Suprapubic skin (tissue), 4 donors: ENCODE measurements around the gene IFT81. TPM values are rescaled to one million over a fixed set of nuclear protein-coding genes. Genes with fewer than 3 reads are reported as not detected.

Experiments used
- DNase-seq, 2 donors: peaks; one replicate each; pipeline ENCODE4 v3.0.0-alpha.2; 2019; ENCODE audit warnings: low spot score in 2 of 2
- H3K27ac ChIP-seq: fragments of 200-600 bp; sonication (generic); one replicate; pipeline ENCODE4 v1.5.1; 2019
- H3K27me3 ChIP-seq: fragments of 200-600 bp; sonication (generic); one replicate; pipeline ENCODE4 v1.5.1; 2019
- H3K36me3 ChIP-seq: fragments of 200-600 bp; sonication (generic); one replicate; pipeline ENCODE4 v1.5.1; 2019
- H3K4me1 ChIP-seq: fragments of 200-600 bp; sonication (generic); one replicate; pipeline ENCODE4 v1.5.1; 2019
- H3K4me3 ChIP-seq: fragments of 200-600 bp; sonication (generic); one replicate; pipeline ENCODE4 v1.5.1; 2019; ENCODE audit warnings: mild to moderate bottlenecking
- H3K9me3 ChIP-seq: fragments of 200-600 bp; sonication (generic); one replicate; pipeline ENCODE4 v1.5.1; 2019
- EP300 ChIP-seq: sonication (generic); formaldehyde crosslinking; IDR thresholded peaks from one replicate; pipeline ENCODE4 v1.6.1; 2017; ENCODE audit warnings: antibody characterized with exemption
- POLR2A ChIP-seq, 2 donors: fragments of 450-650 bp; IDR thresholded peaks; one replicate each; pipeline ENCODE4 v1.6.1; 2017; ENCODE audit warnings: antibody characterized with exemption in 2 of 2, mild to moderate bottlenecking in 2 of 2, moderate library complexity in 2 of 2
- POLR2AphosphoS5 ChIP-seq, 3 donors: sonication (generic); formaldehyde crosslinking; IDR thresholded peaks; one replicate each; pipeline ENCODE4 v1.6.1; 2017; ENCODE audit warnings: antibody characterized with exemption in 3 of 3
- WGBS: methylation state at CpG from one replicate; pipeline ENCODE4 v1.1.5; 2018; 5-methylcytosine and 5-hydroxymethylcytosine counted together
- total RNA-seq, 4 donors: library from RNA; depleted of rRNA; stranded (reverse); fragments of >200 nt; gene quantifications; one replicate each; pipeline ENCODE4 v1.1.0, GENCODE V29; 2016
- TF ChIP-seq, protein P1 (sequence below), 2 donors: fragments of 200-600 bp in 1 of 2; fragments of 450-650 bp in 1 of 2; sonication (generic) in 1 of 2; IDR thresholded peaks; one replicate each; pipeline ENCODE4 v1.5.1; 2016 to 2019; ENCODE audit warnings: antibody characterized with exemption in 2 of 2, mild to moderate bottlenecking in 1 of 2, moderate library complexity in 1 of 2

The IFT81 gene
- total RNA-seq, 4 donors from 2014 or later = 4.8 to 15.5 (median 5.3) TPM

DNA sequence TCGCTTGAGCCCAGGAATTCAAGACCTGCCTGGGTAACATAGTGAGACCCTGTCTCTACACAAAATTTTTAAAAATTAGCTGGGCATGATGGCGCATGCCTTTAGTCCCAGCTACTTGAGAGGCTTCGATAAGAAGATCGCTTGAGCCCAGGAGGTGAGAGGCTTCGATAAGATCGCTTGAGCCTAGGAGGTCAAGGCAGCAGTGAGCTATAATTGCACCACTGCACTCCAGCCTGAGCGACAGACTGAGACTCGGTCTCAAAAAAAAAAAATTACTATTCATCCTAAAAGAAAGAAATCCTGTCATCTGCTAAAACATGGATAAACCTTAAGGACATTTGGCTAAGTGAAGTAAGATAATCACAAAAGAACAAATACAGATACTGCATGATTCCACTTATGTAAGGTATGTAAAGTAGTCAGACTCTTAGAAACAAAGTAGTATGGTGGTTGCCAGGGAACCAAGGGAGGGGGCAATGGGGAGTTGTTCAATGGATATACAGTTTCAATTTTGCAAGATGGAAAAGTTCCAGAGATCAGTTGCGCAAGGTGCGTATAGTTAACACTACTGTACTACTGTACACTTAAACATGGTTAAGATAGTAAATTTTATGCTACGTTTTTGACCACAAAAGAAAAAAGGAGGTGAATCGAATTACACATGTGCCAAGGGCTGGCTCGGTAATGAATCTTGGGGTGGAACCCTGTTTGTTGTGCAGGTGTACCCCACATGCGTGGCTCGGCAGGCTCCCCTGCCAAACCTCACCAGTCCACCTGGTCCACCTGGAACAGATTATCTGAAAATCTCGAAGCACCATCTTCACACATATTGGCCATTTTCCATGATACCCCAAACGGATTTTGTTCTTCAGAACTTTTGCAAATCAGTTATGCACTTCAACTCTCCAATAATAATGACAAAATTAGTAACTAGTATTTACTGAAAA, 138.6 kb downstream of the IFT81 start:
- no peak overlapping the region for H3K27ac ChIP-seq
- H3K4me3 ChIP-seq = no peak overlapping the region
- 54% methylated on average over 17 of the region's 17 CpGs for WGBS
- no peaks in the 10 kb centered on the region for H3K27me3 ChIP-seq
- H3K36me3 ChIP-seq = no peaks in the 10 kb centered on the region
- DNase-seq = no peak
- no peaks in the 10 kb centered on the region for H3K9me3 ChIP-seq
- TF ChIP-seq, protein P1, sequence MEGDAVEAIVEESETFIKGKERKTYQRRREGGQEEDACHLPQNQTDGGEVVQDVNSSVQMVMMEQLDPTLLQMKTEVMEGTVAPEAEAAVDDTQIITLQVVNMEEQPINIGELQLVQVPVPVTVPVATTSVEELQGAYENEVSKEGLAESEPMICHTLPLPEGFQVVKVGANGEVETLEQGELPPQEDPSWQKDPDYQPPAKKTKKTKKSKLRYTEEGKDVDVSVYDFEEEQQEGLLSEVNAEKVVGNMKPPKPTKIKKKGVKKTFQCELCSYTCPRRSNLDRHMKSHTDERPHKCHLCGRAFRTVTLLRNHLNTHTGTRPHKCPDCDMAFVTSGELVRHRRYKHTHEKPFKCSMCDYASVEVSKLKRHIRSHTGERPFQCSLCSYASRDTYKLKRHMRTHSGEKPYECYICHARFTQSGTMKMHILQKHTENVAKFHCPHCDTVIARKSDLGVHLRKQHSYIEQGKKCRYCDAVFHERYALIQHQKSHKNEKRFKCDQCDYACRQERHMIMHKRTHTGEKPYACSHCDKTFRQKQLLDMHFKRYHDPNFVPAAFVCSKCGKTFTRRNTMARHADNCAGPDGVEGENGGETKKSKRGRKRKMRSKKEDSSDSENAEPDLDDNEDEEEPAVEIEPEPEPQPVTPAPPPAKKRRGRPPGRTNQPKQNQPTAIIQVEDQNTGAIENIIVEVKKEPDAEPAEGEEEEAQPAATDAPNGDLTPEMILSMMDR (IDR thresholded peaks at IDR 0.05) = no peak
- no peak for TF ChIP-seq EP300
- TF ChIP-seq POLR2A (IDR thresholded peaks at IDR 0.05) = no peak
- TF ChIP-seq POLR2AphosphoS5 (IDR thresholded peaks at IDR 0.05) = no peak
- peaks cover 24% of the 10 kb centered on the region for H3K4me1 ChIP-seq

- 70% methylated on average over 5 of the region's 5 CpGs for WGBS
- Histone ChIP-seq H3K36me3 (no peaks in the 10 kb centered on the region), H3K4me3 (no peak overlapping the region), H3K4me1 (peaks cover 48% of the 10 kb centered on the region), H3K27ac (peak overlapping the region; percentile 55), H3K27me3 (no peaks in the 10 kb centered on the region), H3K9me3 (no peaks in the 10 kb centered on the region)
- DNase-seq = no peak
- TF ChIP-seq EP300 (no peak), POLR2AphosphoS5 (IDR thresholded peaks at IDR 0.05) (no peak), POLR2A (IDR thresholded peaks at IDR 0.05) (no peak)
- TF ChIP-seq, protein P1 (IDR thresholded peaks at IDR 0.05) = no peak
Measured at GRCh38 chr12:110266381-110266960, 142.3 kb downstream of the IFT81 start.

DNA sequence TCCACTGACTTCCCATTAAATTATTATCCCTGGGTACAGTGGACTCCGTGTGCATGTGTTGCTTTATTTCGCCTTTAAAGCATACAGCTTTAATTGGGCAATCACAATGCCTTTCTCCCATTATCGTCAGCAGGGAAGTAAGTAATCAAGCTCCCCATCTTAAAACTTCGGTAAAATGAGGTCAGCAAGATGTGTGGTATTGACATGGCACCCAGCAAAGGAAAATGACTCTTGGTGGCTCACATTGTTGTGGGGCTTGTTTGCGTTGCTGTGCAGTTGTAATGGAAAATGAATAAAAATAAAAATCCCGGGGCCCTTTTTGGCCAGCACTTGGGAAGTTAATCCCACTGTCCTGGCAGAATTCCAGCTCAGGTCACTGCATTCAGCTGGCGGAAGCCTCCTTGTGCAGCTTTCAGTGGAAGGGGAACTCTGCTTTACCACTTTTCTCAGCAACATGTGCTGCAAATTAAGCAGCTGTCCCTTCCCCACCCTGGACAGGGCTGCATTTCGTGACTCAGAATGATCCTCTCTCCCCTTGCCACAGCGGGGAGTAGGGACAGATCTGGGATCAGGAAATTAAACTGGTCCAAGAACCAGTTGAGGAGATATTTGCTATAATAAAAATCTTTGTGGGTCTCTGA, 142.9 kb downstream of the IFT81 start:
- 24% methylated on average over 9 of the region's 9 CpGs for WGBS
- DNase-seq = peak in 1 of 2 donors; percentile 65
- H3K36me3 ChIP-seq = no peaks in the 10 kb centered on the region
- TF ChIP-seq EP300 (no peak), POLR2A (IDR thresholded peaks at IDR 0.05) (no peak), POLR2AphosphoS5 (IDR thresholded peaks at IDR 0.05) (peak in 1 of 3 donors; percentile 4)
- TF ChIP-seq, protein P1 (IDR thresholded peaks at IDR 0.05) = no peak
- H3K27me3 ChIP-seq = no peaks in the 10 kb centered on the region
- peaks cover 47% of the 10 kb centered on the region for H3K4me1 ChIP-seq
- no peaks in the 10 kb centered on the region for H3K9me3 ChIP-seq
- peak overlapping the region; percentile 55 for H3K27ac ChIP-seq
- no peak overlapping the region for H3K4me3 ChIP-seq

Other genes with a start within 250 kb of the IFT81 start
- gene GLTP, start 243.8 kb upstream of the IFT81 start, total RNA-seq = 100 to 1,000 TPM; 207 to 654 (median 526) TPM
- 10 to 100 TPM; 22.6 to 96.4 (median 36.6) TPM for gene TCHP, start 224.1 kb upstream of the IFT81 start, total RNA-seq
- 10 to 100 TPM; 19.4 to 60.6 (median 35.0) TPM for gene GIT2, start 128.0 kb upstream of the IFT81 start, total RNA-seq
- gene ANKRD13A, start 124.9 kb upstream of the IFT81 start, total RNA-seq = 100 to 1,000 TPM; 104 to 161 (median 114) TPM
- 10 to 100 TPM in 3 of 4 donors, 1 to 10 TPM in 1; 7.9 to 16.2 (median 10.6) TPM for gene C12orf76, start 75.8 kb upstream of the IFT81 start, total RNA-seq
- 100 to 1,000 TPM in 3 of 4 donors, 10 to 100 TPM in 1; 95.9 to 138 (median 118) TPM for gene ATP2A2, start 156.9 kb downstream of the IFT81 start, total RNA-seq